Smooth muscle cell (in vitro differentiated cells): ENCODE measurements around the gene CACNA2D1. TPM values are rescaled to one million over a fixed set of nuclear protein-coding genes. Genes with fewer than 3 reads are reported as not detected.

Experiments used
- DNase-seq: peaks from one replicate; lab custom pipeline; 2025; ENCODE audit not compliant: unreplicated experiment; lab: John Stamatoyannopoulos, UW
- H2AFZ ChIP-seq: fragments of 200-600 bp; sonication (generic); 2 replicates; pipeline ENCODE4 v1.6.0; 2016; ENCODE audit warnings: antibody characterized with exemption, low read depth, mild to moderate bottlenecking
- H3F3A ChIP-seq: fragments of 200-600 bp; sonication (generic); 2 replicates; pipeline ENCODE4 v1.6.0; 2017; ENCODE audit warnings: antibody characterized with exemption, low read depth
- H3K27ac ChIP-seq: fragments of 200-600 bp; sonication (generic); 2 replicates; pipeline ENCODE4 v1.5.1; 2016; ENCODE audit warnings: low read depth, mild to moderate bottlenecking
- H3K27me3 ChIP-seq: fragments of 200-600 bp; sonication (generic); 2 replicates; pipeline ENCODE4 v1.6.1; 2016; ENCODE audit warnings: low read depth, mild to moderate bottlenecking
- H3K36me3 ChIP-seq: fragments of 200-600 bp; sonication (generic); 2 replicates; pipeline ENCODE4 v1.5.1; 2016; ENCODE audit warnings: low read depth
- H3K4me1 ChIP-seq: fragments of 200-600 bp; sonication (generic); 2 replicates; pipeline ENCODE4 v1.5.1; 2016; ENCODE audit warnings: low read depth
- H3K4me2 ChIP-seq: fragments of 200-600 bp; sonication (generic); 2 replicates; pipeline ENCODE4 v1.6.0; 2016; ENCODE audit warnings: mild to moderate bottlenecking
- H3K4me3 ChIP-seq: fragments of 200-600 bp; sonication (generic); 2 replicates; pipeline ENCODE4 v1.5.1; 2016; ENCODE audit warnings: mild to moderate bottlenecking
- H3K79me2 ChIP-seq: fragments of 200-600 bp; sonication (generic); 2 replicates; pipeline ENCODE4 v1.6.0; 2016; ENCODE audit warnings: low read depth, mild to moderate bottlenecking
- H3K9ac ChIP-seq: fragments of 200-600 bp; sonication (generic); 2 replicates; pipeline ENCODE4 v1.6.0; 2016; ENCODE audit warnings: low read depth
- H3K9me3 ChIP-seq: fragments of 200-600 bp; sonication (generic); replicated peaks from 2 replicates; pipeline ENCODE4 v1.5.1; 2016; ENCODE audit warnings: low read depth
- H4K20me1 ChIP-seq: fragments of 200-600 bp; sonication (generic); 2 replicates; pipeline ENCODE4 v1.6.0; 2016; ENCODE audit warnings: low read depth
- CTCF ChIP-seq: fragments of 200-600 bp; sonication (generic); IDR thresholded peaks from 2 replicates; pipeline ENCODE4 v1.5.1; 2017; ENCODE audit warnings: borderline replicate concordance, mild to moderate bottlenecking, antibody characterized with exemption; ENCODE audit not compliant: insufficient read depth, poor library complexity, severe bottlenecking
- WGBS: methylation state at CpG from one replicate; pipeline ENCODE4 v1.1.7; 2016; ENCODE audit warnings: low lambda C conversion rate; 5-methylcytosine and 5-hydroxymethylcytosine counted together
- polyA plus RNA-seq: library from polyadenylated mRNA; unstranded; fragments of >200 nt; fragmentation: Nextera tagmentation; extraction: Ambion mirVana; gene quantifications from 2 replicates; pipeline ENCODE4 v1.2.1, GENCODE V29; 2016
- total RNA-seq: library from RNA; depleted of rRNA; stranded (reverse); fragments of >200 nt; gene quantifications from 2 replicates; pipeline ENCODE4 v1.2.3, GENCODE V29; 2014

Gene CACNA2D1
- total and polyA plus RNA-seq, 2 experiments from 2014 or later: 4.1 to 39.3 TPM

GRCh38 chr7:82250598-82250997 is 193.0 kb downstream of the CACNA2D1 start:
- no peak for TF ChIP-seq CTCF
- H4K20me1 ChIP-seq: no peaks in the 10 kb centered on the region

GRCh38 chr7:82249979-82250378 is 193.6 kb downstream of the CACNA2D1 start:
- Histone ChIP-seq H3F3A (no peaks in the 10 kb centered on the region), H3K27me3 (no peaks in the 10 kb centered on the region)
- WGBS: 93% methylated on average over 2 of the region's 2 CpGs

More at GRCh38 chr7:82250598-82250997, 193.0 kb downstream of the CACNA2D1 start:
- Histone ChIP-seq H2AFZ (no peak overlapping the region), H3K27me3 (no peaks in the 10 kb centered on the region), H3K9me3 (no peaks in the 10 kb centered on the region), H3K4me3 (no peak overlapping the region), H3K4me1 (no peaks in the 10 kb centered on the region), H3F3A (no peaks in the 10 kb centered on the region), H3K36me3 (no peaks in the 10 kb centered on the region), H3K9ac (no peak overlapping the region), H3K79me2 (no peaks in the 10 kb centered on the region), H3K27ac (no peak overlapping the region), H3K4me2 (no peak overlapping the region)
- no peak for DNase-seq

GRCh38 chr7:82247814-82248433 is 195.7 kb downstream of the CACNA2D1 start:
- H3K9me3 ChIP-seq: no peaks in the 10 kb centered on the region
- H3K36me3 ChIP-seq: no peaks in the 10 kb centered on the region
- no peaks in the 10 kb centered on the region for H3K27me3 ChIP-seq
- 98% methylated on average over 3 of the region's 3 CpGs for WGBS
- H3K4me2 ChIP-seq: no peak overlapping the region
- H3K9ac ChIP-seq: no peak overlapping the region
- H3K4me1 ChIP-seq: no peaks in the 10 kb centered on the region
- no peaks in the 10 kb centered on the region for H4K20me1 ChIP-seq
- no peaks in the 10 kb centered on the region for H3K79me2 ChIP-seq
- no peak overlapping the region for H3K4me3 ChIP-seq
- H2AFZ ChIP-seq: no peak overlapping the region
- peak; percentile 37 for TF ChIP-seq CTCF
- H3K27ac ChIP-seq: no peak overlapping the region
- no peak for DNase-seq
- no peaks in the 10 kb centered on the region for H3F3A ChIP-seq

More at GRCh38 chr7:82249979-82250378, 193.6 kb downstream of the CACNA2D1 start:
- no peak overlapping the region for H2AFZ ChIP-seq
- no peaks in the 10 kb centered on the region for H3K79me2 ChIP-seq
- TF ChIP-seq CTCF: no peak
- H3K36me3 ChIP-seq: no peaks in the 10 kb centered on the region
- no peaks in the 10 kb centered on the region for H4K20me1 ChIP-seq
- no peaks in the 10 kb centered on the region for H3K9me3 ChIP-seq
- H3K27ac ChIP-seq: no peak overlapping the region
- H3K4me2 ChIP-seq: no peak overlapping the region
- no peak for DNase-seq
- no peak overlapping the region for H3K9ac ChIP-seq
- no peaks in the 10 kb centered on the region for H3K4me1 ChIP-seq
- H3K4me3 ChIP-seq: no peak overlapping the region

GRCh38 chr7:82244947-82245517 is 198.5 kb downstream of the CACNA2D1 start:
- DNase-seq: no peak
- Histone ChIP-seq H4K20me1 (no peaks in the 10 kb centered on the region), H3F3A (no peaks in the 10 kb centered on the region), H3K27me3 (no peaks in the 10 kb centered on the region), H3K36me3 (no peaks in the 10 kb centered on the region), H3K4me1 (no peaks in the 10 kb centered on the region), H2AFZ (no peak overlapping the region), H3K4me3 (no peak overlapping the region), H3K79me2 (no peaks in the 10 kb centered on the region), H3K4me2 (no peak overlapping the region), H3K9ac (no peak overlapping the region), H3K27ac (no peak overlapping the region), H3K9me3 (no peaks in the 10 kb centered on the region)
- 92% methylated on average over 3 of the region's 3 CpGs for WGBS
- TF ChIP-seq CTCF: no peak
